IMR-90 (cell line): ENCODE data around the gene EDN2. TPM values are rescaled to one million over a fixed set of nuclear protein-coding genes. Genes with fewer than 3 reads are reported as not detected.

Experiments used
- ATAC-seq: fragments of 200-7000 bp; cut with Tn5 transposase; 2 replicates; pipeline ENCODE4 v1.9.1; 2020; ENCODE audit warnings: low read depth, mild to moderate bottlenecking, moderate library complexity
- BruUV-seq: library from RNA; stranded (reverse); fragments of 400-500 nt; replicated peaks from 2 replicates; lab custom pipeline; 2021; lab: Mats Ljungman, UMichigan
- CTCF ChIA-PET: fragments of 300-600 bp; formaldehyde crosslinking; extraction: SDS; loops from one replicate; lab custom pipeline; 2021; ENCODE audit warnings: antibody characterized with exemption; lab: Yijun Ruan, JAX
- POLR2A ChIA-PET: fragments of 300-600 bp; sonication (Branson Sonifier 250); formaldehyde crosslinking; loops from one replicate; lab custom pipeline; 2022; ENCODE audit warnings: antibody characterized with exemption; ENCODE audit not compliant: unreplicated experiment; lab: Charles Lee
- DNase-seq: peaks from one replicate; pipeline ENCODE4 v3.0.0; 2013
- H2AFZ ChIP-seq: replicated peaks from 2 replicates; pipeline ENCODE3; 2013; ENCODE audit warnings: low read length, mild to moderate bottlenecking; ENCODE audit not compliant: poor library complexity
- H2AK5ac ChIP-seq: 2 replicates; pipeline ENCODE4 v1.6.1; 2013; ENCODE audit warnings: low read depth, low read length, inconsistent platforms
- H2AK9ac ChIP-seq: replicated peaks from 2 replicates; pipeline ENCODE3; 2013; ENCODE audit warnings: mild to moderate bottlenecking, low read depth, low read length, moderate library complexity; ENCODE audit not compliant: poor library complexity
- H2BK120ac ChIP-seq: 2 replicates; pipeline ENCODE4 v1.6.1; 2013; ENCODE audit warnings: low read depth, low read length, inconsistent platforms
- H2BK15ac ChIP-seq: 3 replicates; pipeline ENCODE4 v1.6.1; 2013; ENCODE audit warnings: low read depth, low read length, inconsistent platforms
- H2BK20ac ChIP-seq: 2 replicates; pipeline ENCODE4 v1.6.1; 2013; ENCODE audit warnings: low read depth, mild to moderate bottlenecking, inconsistent platforms, low read length, moderate library complexity
- H2BK5ac ChIP-seq: 2 replicates; pipeline ENCODE4 v1.6.1; 2013; ENCODE audit warnings: mild to moderate bottlenecking, low read depth, low read length, inconsistent platforms; ENCODE audit not compliant: poor library complexity, severe bottlenecking
- H3K14ac ChIP-seq: replicated peaks from 2 replicates; pipeline ENCODE4 v1.6.1; 2013; ENCODE audit warnings: low read depth, low read length, inconsistent platforms
- H3K18ac ChIP-seq: 2 replicates; pipeline ENCODE4 v1.6.1; 2013; ENCODE audit warnings: low read depth, low read length, control low read depth
- H3K23ac ChIP-seq: 2 replicates; pipeline ENCODE4 v1.6.1; 2013; ENCODE audit warnings: low read depth, low read length, inconsistent platforms
- H3K27ac ChIP-seq: 2 replicates; pipeline ENCODE4 v1.5.1; 2013; ENCODE audit warnings: mild to moderate bottlenecking, control low read depth, low read length; ENCODE audit not compliant: insufficient read depth
- H3K27me3 ChIP-seq: 2 replicates; pipeline ENCODE4 v1.6.1; 2013; ENCODE audit warnings: low read length; ENCODE audit not compliant: control insufficient read depth, insufficient read depth
- H3K36me3 ChIP-seq: 2 replicates; pipeline ENCODE4 v1.6.1; 2013; ENCODE audit warnings: low read length, mixed read lengths; ENCODE audit not compliant: control insufficient read depth, insufficient read depth
- H3K4ac ChIP-seq: 2 replicates; pipeline ENCODE4 v1.6.1; 2013; ENCODE audit warnings: low read depth, low read length, inconsistent platforms
- H3K4me1 ChIP-seq: 2 replicates; pipeline ENCODE4 v1.6.1; 2013; ENCODE audit warnings: low read length, mixed read lengths; ENCODE audit not compliant: control insufficient read depth, insufficient read depth
- H3K4me2 ChIP-seq: 2 replicates; pipeline ENCODE4 v1.6.1; 2013; ENCODE audit warnings: low read depth, mild to moderate bottlenecking, control low read depth, low read length, moderate library complexity
- H3K4me3 ChIP-seq: 2 replicates; pipeline ENCODE4 v1.5.1; 2013; ENCODE audit warnings: low read depth, mild to moderate bottlenecking, control low read depth, low read length, moderate library complexity; ENCODE audit not compliant: insufficient read depth
- H3K56ac ChIP-seq: 2 replicates; pipeline ENCODE4 v1.6.1; 2013; ENCODE audit warnings: low read length, inconsistent platforms; ENCODE audit not compliant: insufficient read depth; ENCODE audit errors: extremely low read depth
- H3K79me1 ChIP-seq, 2 experiments: 2 replicates each; pipeline ENCODE4 v1.6.1; 2013; ENCODE audit warnings: low read length in 2 of 2, inconsistent platforms in 1 of 2, low read depth in 1 of 2
- H3K9ac ChIP-seq: 2 replicates; pipeline ENCODE4 v1.6.1; 2013; ENCODE audit warnings: low read depth, low read length, control low read depth
- H3K9me1 ChIP-seq: 2 replicates; pipeline ENCODE4 v1.6.1; 2013; ENCODE audit warnings: low read length, inconsistent platforms; ENCODE audit not compliant: insufficient read depth
- H3K9me3 ChIP-seq: 2 replicates; pipeline ENCODE4 v1.6.1; 2013; ENCODE audit warnings: low read length; ENCODE audit not compliant: control insufficient read depth, insufficient read depth
- H4K20me1 ChIP-seq: 2 replicates; pipeline ENCODE4 v1.6.1; 2013; ENCODE audit warnings: low read length, inconsistent platforms; ENCODE audit not compliant: insufficient read depth
- H4K5ac ChIP-seq: 2 replicates; pipeline ENCODE4 v1.6.1; 2013; ENCODE audit warnings: mild to moderate bottlenecking, low read depth, low read length, control low read depth
- H4K8ac ChIP-seq, 2 experiments: 2 replicates each; pipeline ENCODE4 v1.6.1; 2013; ENCODE audit warnings: low read depth in 2 of 2, low read length in 2 of 2, control low read depth in 1 of 2, inconsistent platforms in 1 of 2
- H4K91ac ChIP-seq: 2 replicates; pipeline ENCODE4 v1.6.1; 2013; ENCODE audit warnings: low read depth, low read length, inconsistent platforms; ENCODE audit not compliant: insufficient read depth
- BHLHE40 ChIP-seq: fragments of 150-350 bp; IDR thresholded peaks from 2 replicates; pipeline ENCODE4 v1.6.1; 2016; ENCODE audit warnings: mild to moderate bottlenecking, low read depth, low read length
- POLR2A ChIP-seq: IDR thresholded peaks from 2 replicates; pipeline ENCODE4 v1.6.1; 2012; ENCODE audit warnings: mild to moderate bottlenecking, low read depth, low read length
- RCOR1 ChIP-seq: IDR thresholded peaks from 2 replicates; pipeline ENCODE4 v1.6.1; 2012; ENCODE audit warnings: mild to moderate bottlenecking, low read length, improper control_type of control experiment; ENCODE audit not compliant: insufficient replicate concordance
- SMC3 ChIP-seq: fragments of 150-350 bp; IDR thresholded peaks from 2 replicates; pipeline ENCODE4 v1.6.1; 2016; ENCODE audit warnings: low read depth, mild to moderate bottlenecking, antibody characterized with exemption, low read length, moderate library complexity
- USF2 ChIP-seq: fragments of 150-350 bp; IDR thresholded peaks from 2 replicates; pipeline ENCODE4 v1.6.1; 2017; ENCODE audit warnings: mild to moderate bottlenecking, antibody characterized with exemption, low read length, low read depth
- WGBS, 2 experiments: methylation state at CpG; one replicate each; pipeline versions ENCODE4 v1.1.5 to v1.1.7; 2013; ENCODE audit warnings: missing lambda C conversion rate in 2 of 2; ENCODE audit not compliant: insufficient read length in 1 of 2; ENCODE audit errors: extremely low coverage in 2 of 2; 5-methylcytosine and 5-hydroxymethylcytosine counted together
- dilution Hi-C: fragments of 300-500 bp; cut with HindIII; formaldehyde crosslinking; loops from one replicate; pipeline ENCODE4 v1.14.3; 2018; ENCODE audit warnings: low sequenced_read_pairs; ENCODE audit not compliant: unreplicated experiment
- in situ Hi-C: fragments of 300-500 bp; cut with MboI; formaldehyde crosslinking; loops from 3 replicates; pipeline ENCODE4 v1.14.3; 2019; ENCODE audit warnings: low sequenced_read_pairs, inconsistent platforms, mixed read lengths
- intact Hi-C: fragments of 100-400 bp; cut with micrococcal nuclease; formaldehyde crosslinking; loops from 2 replicates; pipeline ENCODE4 v1.10.0; 2022
- polyA plus RNA-seq, 3 experiments: library from polyadenylated mRNA; depleted of rRNA; stranded (reverse); fragments of >200 nt; gene quantifications; 2 replicates each; pipeline ENCODE4 v1.2.3, GENCODE V29; 2012; ENCODE audit warnings: low replicate concordance in 1 of 3
- total RNA-seq: library from RNA; depleted of rRNA; stranded (reverse); fragments of >200 nt; gene quantifications from 2 replicates; pipeline ENCODE4 v1.2.3, GENCODE V29; 2012

The EDN2 gene
- total and polyA plus RNA-seq, 2 of the 4 experiments (the other 2 are of a cell fraction), result 0.27 TPM; not detected in 1

- TF ChIP-seq BHLHE40, result no peak
- TF ChIP-seq SMC3, result no peak
Observed at GRCh38 chr1:41431490-41432350, 52.8 kb downstream of the EDN2 start (continued).

- Histone ChIP-seq H3K4me2 (no peak overlapping the region), H3K79me1 (no peaks in the 10 kb centered on the region), H4K5ac (no peak overlapping the region), H3K27me3 (peaks cover 18% of the 10 kb centered on the region), H3K23ac (no peak overlapping the region), H4K8ac (no peak overlapping the region), H3K4me3 (no peak overlapping the region), H4K91ac (no peak overlapping the region), H3K14ac (no peak overlapping the region), H3K9ac (no peak overlapping the region), H3K9me3 (no peaks in the 10 kb centered on the region), H3K27ac (no peak overlapping the region), H2BK20ac (no peak overlapping the region), H2BK5ac (no peak overlapping the region), H3K4ac (no peak overlapping the region), H2AFZ (no peak overlapping the region), H3K56ac (no peak overlapping the region), H3K4me1 (peaks cover 8% of the 10 kb centered on the region), H3K36me3 (no peaks in the 10 kb centered on the region), H2AK5ac (no peak overlapping the region), H2AK9ac (no peak overlapping the region), H2BK120ac (no peak overlapping the region), H4K20me1 (no peaks in the 10 kb centered on the region), H3K9me1 (peaks cover 3% of the 10 kb centered on the region; the same call in 1 of the 2 replicates), H3K18ac (no peak overlapping the region), H2BK15ac (no peak overlapping the region)
- CTCF ChIA-PET, result no interaction called here
- intact Hi-C loops (loop anchor here (5.0 kb wide), 1 partner anchor 408 kb away; the partner anchor contains the start of gene SLFNL1), dilution Hi-C loops (no loop called here), in situ Hi-C loops (no loop called here)
- ATAC-seq, result no peak
- DNase-seq, result no peak
- POLR2A ChIA-PET, result no interaction called here
- WGBS, 2 experiments, result 83% methylated on average over 1 of the region's 4 CpGs; no CpG with 5 or more reads in 1 of the 2 experiments
- BruUV-seq, result no TSS peak
- TF ChIP-seq POLR2A (no peak), SMC3 (no peak), USF2 (no peak), RCOR1 (no peak)
Observed at GRCh38 chr1:41430582-41430981, 53.9 kb downstream of the EDN2 start.
